DMS114 treated with DMSO at 0.1 percent for 48 hours (cell line): ENCODE results near the gene TNFAIP8L1.
"Not testable (repeated sequence)": the region's sequence is repeated elsewhere in the genome, so short reads cannot be mapped to it uniquely, and the experiment has no call there.

ENCODE experiments used
- DNase-seq: peaks from one replicate; lab custom pipeline; 2025; ENCODE audit not compliant: unreplicated experiment; lab: John Stamatoyannopoulos, UW

TNFAIP8L1 gene

DNA sequence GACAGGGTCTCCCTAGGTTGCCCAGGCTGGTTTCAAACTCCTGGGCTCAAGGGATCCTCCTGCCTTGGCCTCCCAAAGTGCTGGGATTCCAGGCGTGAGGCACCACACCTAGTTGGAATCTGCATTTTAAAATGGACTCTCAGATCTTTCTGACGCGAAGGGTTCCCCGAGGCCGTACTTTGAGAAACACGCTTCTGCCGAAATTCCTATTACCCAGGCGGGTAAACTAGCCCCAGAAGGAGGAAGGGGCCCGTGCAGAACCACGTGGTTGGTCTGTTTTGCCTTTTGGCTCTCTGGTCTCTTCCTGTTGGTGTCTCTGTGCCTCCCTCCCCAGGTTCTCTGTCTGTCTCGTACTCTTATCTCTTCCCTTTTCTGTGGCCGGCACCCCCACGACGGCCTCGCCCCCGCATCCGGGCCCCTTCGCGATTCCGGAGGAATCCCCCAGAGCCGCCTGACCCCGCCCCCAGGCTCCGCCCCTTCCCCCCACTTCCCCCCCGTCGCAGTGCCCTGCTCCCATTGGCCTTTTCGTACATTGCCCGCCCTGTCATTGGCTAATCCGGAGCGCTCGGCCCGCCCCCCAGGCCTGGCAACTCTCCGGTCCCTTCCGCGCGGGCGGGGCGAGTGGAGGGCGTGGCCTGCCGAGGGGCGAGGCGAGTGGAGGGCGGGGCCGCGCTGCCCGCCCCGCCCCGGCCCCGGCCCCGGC lies at the start of gene TNFAIP8L1:
TSS of gene TNFAIP8L1 (plus strand) at position 689 of the 703 bp plus-strand sequence. CDS start 12,354 bp downstream, outside the sequence.
- DNase-seq: peak; percentile 75

DNA sequence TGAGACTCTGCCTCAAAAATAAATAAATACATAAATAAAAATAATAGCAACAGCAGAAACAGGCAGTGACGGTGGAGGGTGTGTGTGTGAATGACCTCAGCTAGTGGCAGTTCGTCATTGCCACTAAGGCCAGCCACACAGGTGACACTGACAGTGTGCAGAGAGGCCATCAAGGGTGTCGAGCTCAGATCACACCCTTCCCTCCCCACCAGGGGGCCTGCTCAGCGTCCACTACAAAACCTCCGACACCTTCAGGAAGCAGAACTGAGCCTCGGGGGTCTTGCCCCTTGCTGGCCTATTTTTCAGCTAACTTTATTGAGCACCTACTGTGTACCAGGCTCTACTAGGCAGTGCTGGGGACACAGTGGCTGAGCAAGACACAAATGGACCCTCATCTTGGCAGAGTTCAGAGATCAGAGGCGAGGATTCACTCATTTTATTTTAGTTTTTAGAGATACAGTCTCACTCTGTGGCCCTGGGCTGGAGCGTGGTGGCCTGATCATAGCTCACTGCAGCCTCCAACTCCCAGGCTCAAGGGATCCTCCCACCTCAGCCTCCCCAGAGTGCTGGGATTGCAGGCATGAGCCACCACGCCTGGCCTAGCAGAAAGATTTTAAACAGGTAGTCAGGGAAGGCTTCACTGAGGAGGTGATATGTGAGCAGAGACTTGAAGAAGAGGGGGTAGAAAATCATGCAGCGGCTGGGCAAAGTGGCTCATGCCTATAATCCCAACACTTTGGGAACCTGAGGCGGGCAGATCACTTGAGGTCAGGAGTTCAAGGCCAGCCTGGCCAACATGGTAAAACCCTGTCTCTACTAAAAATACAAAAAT lies 49.5 kb upstream of the TNFAIP8L1 start:
- DNase-seq: no peak

DNA sequence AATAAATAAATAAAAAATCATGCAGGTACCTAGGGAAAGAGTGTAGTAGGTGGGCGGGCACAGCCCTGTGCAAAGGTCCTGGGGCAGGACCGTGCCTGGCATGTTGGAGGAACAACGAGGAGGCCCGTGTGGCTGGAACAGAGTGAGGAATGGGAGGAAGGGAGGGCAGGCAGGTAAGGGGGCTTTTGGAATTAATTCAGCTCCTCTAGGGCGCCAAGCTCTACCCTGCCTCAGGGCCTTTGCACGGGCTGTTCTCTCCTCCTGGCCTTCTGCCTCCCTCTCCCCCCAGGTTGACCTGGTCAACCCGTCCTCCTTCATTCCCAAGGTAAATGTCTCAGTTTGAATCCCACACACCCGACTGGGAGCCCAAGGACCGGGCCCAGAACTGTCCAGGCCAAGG lies 48.8 kb upstream of the TNFAIP8L1 start:
- no peak for DNase-seq

DNA sequence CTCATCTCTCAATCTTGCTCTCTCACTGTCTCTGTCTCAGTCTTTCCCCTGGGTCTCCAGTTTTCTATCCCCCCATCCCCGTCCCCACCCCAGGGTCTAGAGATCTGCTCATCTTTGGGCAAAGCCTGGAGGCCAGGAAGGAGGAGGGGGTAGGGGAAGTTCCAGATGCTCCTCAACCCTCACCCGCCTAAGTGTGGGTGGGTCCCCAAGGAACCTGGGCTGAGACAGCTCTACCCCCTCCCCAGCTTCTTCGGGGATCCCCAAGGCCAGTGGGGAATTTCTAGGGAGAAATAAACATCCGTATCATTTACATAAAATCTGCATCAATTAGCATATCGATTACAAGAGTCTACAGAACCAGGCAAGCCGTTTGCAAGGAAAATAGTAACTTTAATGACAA lies 48.0 kb upstream of the TNFAIP8L1 start:
- no peak for DNase-seq

DNA sequence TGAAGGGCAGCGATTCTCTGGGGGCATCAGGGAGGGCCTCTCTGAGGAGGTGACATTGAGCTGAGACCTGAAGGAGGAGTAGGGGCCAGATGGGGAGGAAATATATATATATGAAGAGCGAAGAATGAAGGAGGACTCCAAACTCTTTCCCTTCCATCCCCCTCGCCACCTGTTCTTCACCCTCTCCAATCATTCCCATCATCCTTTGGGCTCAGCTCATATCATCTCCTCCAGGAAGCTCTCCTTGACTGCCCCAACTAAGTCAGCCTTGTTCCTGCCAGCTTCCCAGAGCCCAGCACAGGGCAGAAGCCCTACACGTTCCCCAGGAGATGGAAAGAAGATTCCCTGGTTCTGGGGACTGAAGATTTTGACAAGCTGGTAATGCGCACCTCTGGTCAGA lies 46.9 kb upstream of the TNFAIP8L1 start:
- no peak for DNase-seq

DNA sequence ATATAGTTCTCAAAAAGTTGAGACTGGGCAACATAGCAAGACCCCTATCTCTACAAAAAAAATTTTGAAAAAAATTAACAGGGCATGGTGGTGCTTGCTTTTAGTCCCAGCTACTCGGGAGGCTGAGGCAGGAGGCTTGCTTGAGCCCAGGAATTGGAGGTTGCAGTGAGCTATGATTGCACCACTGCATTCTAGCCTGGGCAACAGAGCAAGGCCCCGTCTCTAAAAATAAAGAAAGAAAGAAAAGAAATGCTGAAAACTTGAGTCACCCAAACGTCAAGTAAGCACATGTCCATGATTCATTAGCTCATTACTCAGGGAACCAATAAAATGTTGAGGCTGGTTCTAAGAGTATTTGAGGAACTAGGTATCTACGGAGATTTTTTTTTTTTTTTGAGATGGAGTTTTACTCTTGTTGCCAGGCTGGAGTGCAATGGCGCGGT lies 45.9 kb upstream of the TNFAIP8L1 start:
- no peak for DNase-seq

DNA sequence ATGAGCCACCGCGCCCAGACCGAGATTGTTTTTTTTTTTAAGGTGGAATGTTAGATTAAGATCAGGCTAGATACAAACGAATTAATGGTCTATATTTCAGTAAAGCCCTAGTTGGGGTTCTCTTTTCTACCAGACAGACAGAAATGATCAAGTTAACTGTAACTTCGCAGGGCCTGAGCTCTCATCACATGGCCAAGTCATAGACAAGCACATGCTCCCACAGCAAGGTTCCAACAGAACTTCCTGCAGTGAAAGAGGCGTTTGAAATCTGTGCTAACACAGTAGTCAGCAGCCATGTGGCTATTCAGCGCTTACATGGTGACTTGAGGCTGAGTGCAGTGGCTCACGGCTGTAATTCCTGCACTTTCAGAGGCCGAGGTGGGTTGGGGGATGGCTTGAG lies 45.1 kb upstream of the TNFAIP8L1 start:
- no peak for DNase-seq

DNA sequence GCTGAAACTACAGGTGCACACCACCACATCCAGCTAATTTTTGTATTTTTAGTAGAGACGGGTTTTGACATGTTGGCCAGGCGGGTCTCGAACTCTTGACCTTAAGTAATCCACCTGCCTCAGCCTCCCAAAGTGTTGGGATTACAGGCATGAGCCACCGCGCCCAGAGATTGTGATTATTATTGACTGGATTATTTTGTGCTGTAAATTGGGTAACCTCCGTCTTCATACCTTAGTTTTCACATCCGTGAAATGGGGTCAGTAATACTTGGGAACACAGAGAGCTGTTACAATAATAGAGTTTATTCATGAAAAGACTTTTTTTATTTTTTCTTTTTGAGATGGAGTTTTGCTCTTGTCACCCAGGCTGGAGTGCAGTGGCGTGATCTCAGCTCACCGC lies 44.2 kb upstream of the TNFAIP8L1 start:
- not testable (repeated sequence) for DNase-seq

DNA sequence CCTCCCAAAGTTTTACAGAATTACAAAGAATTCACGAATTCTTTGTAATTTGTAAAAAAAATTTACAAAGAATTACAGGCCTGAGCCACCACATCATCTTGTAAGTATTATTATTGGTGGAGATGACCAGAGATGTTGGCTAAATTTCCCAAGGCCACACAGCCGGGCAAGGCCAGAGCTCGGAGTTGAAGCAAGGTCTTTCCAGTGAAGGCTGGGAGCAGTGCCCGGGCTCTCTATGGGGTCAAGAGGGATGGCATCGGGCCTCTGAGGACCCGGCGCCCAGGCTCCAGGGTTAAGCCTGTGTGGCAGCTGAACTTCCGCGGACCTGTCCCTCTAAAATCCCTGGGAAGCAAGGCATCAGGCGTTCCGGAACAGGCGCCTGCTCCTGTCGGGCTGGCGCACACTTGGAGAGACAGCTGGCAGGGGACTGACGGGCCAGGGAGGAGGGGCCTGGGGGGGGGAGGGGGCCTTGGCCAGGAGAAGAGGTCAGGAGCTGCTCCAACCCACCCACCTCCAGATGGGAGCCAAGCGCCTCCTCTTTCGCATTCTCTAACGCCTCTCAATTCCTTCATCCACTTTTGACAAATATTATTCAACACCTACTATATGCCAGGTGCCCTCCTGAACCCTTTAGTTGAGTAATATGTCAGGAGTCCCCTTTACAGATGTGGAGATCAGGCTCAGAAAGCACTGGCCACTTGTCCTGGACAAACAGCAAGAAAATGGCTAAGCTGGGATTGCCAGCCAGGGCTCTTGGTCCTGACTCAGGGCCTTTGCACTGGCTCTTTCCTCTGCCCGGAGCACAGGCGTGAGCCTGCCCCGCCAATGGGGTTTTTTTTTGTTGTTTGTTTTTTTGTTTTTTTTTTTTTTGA lies 43.0 kb upstream of the TNFAIP8L1 start:
- no peak for DNase-seq

DNA sequence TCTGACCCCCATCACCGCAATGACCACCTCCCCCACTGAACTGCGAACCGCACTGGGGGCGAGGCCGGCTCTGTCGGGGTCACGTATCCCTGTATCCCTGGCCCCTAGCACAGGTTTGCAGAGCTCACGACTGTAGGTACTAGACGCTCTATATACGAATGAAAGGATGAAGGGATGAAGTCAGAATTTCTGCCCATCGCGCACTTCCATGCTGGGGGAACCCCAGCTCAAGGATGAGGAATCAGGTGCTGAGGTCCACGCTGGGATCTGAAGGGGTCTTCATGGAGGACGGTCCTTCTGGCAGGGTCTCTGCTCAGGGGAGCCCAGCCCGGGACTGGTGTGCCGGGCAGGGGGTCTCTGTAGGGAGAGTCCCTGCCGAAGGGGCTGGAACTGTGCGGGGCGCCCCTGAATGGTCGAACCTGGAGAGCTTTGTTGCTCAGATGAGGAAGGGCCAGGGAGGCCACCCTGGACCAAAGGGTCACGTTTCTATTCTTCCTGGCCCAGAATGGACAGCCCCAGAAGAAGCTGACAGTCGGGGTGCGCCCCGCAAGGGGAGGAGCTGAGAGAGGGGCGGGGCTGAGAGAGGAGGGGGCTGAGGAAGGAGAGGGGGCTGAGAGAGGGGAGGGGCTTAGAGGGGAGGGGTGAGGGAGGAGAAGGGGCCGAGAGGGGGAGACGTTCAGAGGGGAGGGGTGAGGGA lies 41.9 kb upstream of the TNFAIP8L1 start:
- DNase-seq: no peak

DNA sequence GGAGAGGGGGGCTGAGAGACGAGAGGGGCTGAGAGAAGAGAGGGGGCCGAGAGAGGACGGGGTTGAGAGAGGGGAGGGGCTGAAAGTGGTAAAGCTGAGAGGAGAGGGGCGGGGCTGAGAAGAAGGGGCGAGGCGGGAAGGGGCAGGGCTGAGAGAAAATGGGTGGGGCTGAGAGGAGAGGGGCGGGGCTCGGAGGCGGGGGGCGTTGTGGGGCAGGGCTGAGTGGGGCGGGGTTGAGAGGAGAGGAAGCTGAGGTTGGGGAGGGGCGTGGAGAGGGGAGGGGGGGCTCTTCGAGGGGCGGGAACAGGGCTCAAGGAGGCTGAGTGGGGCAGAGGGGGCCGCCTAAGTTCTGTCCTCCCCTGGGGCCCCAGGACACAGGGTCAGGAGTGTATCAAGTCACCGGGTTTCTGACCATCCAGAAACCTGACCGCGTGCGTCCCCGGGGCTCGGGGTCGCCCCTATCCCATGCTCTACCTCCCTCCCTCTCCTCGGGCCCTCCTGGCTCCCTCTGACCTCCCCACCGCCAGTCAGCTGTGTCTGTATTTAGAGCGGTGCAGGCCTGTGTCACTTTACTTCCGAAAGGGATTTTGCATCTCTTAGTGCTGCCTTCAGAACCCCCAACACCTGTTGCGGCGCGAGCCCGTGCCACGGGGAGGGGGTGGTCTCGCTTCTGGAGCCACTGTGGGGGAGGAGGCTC lies 41.2 kb upstream of the TNFAIP8L1 start:
- no peak for DNase-seq

DNA sequence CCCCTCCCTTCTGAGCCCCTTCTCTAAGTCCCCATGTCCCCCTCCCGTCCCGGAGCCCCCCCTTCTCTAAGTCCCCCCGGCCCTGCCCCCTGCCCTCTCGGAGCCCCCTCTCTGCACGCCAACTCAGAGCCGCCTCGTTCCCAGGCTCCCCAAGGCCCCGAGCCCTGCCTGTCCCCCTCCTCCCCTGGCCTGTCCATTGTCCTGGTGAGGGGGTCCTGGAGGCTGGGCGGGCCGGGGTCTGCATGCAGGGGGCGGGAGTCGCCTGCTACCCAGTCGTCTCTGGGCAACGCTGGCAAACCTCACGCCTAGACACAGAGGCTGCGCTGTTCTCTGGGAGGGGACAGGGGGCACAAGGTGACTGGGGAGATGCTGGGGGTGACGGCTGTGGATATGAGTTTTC lies 40.6 kb upstream of the TNFAIP8L1 start:
- no peak for DNase-seq

DNA sequence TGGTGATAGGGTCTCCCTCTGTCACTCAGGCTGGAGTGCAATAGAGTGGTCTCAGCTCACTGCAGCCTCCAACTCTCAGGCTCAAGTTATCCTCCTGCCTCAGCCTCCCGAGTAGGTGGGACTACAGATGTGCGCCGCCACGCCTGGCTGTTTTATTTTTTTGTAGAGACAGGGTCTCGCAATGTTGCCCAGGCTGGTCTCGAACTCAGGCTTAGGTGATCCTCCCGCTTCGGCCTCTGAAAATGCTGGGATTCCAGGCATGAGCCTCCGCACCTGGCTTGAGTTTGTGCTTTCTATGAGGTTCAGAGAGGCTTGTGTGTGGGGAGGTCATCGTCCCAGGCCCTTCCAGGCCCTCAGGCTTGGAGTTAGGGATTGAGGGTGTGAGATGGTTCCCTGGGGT lies 39.2 kb upstream of the TNFAIP8L1 start:
- no peak for DNase-seq

DNA sequence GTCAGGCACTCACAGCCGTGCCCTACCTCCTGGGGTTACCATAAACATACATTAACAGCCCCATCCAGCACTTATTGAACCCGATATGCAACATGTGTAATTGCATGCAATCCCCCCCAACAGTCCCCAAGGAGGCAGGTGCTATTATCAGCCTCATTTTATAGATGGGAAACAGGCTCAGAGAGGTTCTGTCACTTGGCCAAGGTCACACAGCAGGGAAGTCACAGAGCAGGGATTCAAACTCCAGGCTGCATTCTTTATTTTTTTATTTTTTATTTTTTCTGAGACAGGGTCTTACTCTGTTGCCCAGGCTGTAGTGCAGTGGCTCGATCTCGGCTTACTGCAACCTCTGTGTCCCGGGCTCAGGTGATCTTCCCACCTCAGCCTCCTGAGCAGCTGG lies 38.4 kb upstream of the TNFAIP8L1 start:
- no peak for DNase-seq

DNA sequence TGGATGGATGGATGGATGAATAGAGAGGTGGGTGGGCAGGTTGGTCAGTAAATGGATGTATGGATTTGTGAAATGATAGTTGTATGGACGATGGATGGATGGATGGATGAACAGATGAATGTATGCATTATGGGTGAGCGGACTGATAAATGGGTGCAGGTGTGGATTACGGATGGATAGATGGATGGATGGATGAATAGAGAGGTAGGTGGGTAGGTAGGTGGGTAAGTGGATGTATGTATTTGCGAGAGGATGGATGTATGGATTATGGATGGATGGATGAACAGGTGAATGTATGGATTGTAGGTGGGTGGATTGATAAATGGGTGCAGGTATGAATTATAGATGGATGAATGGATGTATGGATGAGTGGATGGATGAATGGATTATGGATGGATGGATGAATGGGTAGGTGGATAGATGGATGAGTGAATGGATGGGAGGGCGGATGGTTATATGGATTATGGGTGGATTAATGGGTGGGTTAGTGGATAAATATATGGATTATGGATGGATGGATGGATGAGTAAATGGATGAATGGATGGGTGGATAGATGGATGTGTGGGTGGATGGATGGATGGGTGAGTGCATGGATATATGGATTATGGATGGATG lies 37.0 kb upstream of the TNFAIP8L1 start:
- no peak for DNase-seq

DNA sequence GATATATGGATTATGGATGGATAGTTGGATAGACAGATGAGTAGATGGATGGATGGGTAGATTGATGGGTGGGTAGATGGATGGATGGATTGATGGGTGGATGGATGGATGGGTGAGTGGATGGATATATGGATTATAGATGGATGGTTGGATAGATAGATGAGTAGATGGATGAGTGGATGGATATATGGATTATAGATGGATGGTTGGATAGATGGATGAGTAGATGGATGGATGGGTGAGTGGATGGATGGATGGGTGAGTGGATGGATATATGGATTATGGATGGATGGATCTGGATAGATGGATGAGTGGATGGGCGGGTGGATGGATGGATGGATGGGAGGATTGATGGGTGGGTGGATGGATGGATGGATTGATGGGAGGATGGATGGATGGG lies 36.4 kb upstream of the TNFAIP8L1 start:
- no peak for DNase-seq

DNA sequence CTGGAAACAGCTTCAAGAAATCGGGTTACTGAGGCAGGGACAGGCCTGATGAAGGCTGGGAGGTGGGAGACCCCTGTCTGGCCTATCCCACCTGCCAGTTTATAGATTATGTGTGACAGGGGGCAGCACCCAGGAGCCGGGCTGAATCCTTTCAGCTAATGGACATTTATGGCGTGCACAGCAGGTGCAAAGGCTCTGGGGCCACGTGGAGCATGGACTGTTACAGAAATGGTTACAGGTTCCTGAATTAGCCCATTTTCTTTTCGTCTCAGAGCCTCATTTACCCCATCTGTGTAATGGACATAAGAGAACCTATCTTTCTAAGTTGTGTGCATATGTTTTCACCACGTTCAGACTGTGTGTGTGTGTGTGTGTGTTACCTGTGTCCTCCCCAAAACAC lies 34.4 kb upstream of the TNFAIP8L1 start:
- DNase-seq: no peak

DNA sequence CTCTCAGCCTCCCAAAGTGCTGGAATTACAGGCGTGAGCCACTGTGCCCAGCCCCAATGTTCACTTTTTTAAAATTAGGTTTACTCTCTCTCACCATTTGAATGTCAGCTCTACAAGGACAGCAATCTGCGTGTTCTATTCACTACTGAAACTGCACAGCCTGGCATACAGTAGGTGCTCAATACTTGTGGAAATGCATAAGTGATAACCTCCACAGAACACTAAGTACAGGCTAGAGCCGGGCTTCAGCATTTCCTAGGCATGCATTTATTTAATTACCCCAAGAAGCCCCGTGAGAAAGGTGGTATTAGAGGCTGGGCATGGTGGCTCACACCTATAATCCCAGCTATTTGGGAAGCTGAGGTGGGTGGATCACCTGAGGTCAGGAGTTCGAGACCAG lies 33.1 kb upstream of the TNFAIP8L1 start:
- DNase-seq: no peak

DNA sequence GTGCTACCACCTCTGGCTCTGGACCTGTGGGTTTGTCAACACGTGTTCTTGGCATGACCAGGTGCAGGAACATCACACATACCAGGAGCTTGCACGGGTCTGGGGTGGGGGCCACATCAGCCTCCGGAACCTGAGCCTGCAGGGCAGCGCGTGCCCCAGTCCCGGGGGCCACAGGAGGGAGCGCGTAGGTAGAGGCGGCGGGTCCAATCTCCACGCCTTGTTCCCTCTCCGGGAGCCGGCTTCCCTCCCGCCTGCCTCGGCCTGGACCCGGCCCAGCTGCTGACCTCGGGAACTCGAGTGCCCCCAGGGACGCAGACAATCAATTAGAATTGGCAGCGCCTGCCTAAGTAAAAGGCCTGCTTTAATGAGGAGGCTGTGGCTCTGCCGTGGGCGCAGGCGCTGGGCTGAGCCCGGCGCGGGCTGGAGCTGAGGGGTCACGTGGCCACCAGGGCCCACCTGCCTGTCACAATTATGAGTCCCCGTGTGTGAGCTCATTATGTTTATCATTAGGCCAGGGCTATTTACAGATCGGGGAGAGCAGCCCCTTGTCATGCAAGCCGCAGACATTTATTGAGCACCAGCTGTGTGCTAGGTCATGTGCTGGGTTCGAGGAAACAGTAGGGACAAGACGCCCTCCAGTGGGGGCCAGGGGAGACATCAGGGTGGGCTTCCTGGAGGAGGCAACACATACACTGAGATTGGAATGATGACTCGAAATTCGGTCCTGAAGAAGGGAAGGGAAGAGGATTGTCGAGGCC lies 32.2 kb upstream of the TNFAIP8L1 start:
- no peak for DNase-seq
